Measurements from ENCODE around the gene AKR1E2. TPM values are rescaled to one million over a fixed set of nuclear protein-coding genes. Genes with fewer than 3 reads are reported as not detected.

AKR1E2 gene
- total and polyA plus RNA-seq, 12 donors = 0.95 to 13.5 (median 3.6) TPM

DNA sequence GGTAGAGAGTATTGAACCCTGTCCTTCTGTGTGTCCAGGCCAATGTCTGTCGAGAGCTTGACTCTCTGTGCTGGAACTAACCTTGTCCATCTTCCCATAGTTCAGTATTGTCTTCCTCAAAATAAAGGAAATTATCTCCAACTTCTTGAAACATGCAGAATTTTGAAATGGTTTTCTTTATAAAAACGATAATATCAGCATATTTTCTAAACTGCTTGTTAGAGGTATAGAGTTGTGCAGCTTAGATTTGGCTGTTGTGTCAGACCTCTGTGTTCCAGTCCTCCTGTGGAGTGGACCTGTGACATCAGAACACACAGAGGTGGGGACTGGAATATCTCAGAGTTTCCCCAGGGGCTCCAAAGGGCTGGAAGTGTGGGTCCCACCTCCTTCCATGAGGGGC, 22.2 kb upstream of the AKR1E2 start:
- no peaks in the 10 kb centered on the region for H3K9me3 ChIP-seq (replicated peaks in 1 of 3)
- no peaks in the 10 kb centered on the region for H3K4me1 ChIP-seq (replicated peaks in 1 of 2)
- DNase-seq = no peak
- TF ChIP-seq POLR2A (IDR thresholded peaks at IDR 0.05) = no peak
- TF ChIP-seq CTCF (IDR thresholded peaks at IDR 0.05) = no peak
- intact Hi-C loops (cut with DNase I) = no loop called here
- 52 to 67% (median 60%) methylated on average over 2 of the region's 2 CpGs for WGBS, 4 donors
- H3K4me3 ChIP-seq = no peak overlapping the region
- H3K27me3 ChIP-seq = no peaks in the 10 kb centered on the region
- H3K27ac ChIP-seq = no peak overlapping the region
- H3K36me3 ChIP-seq (replicated peaks in 1 of 2) = no peaks in the 10 kb centered on the region

- no peaks in the 10 kb centered on the region for H3K36me3 ChIP-seq (replicated peaks in 1 of 2)
- no peak overlapping the region for H3K4me3 ChIP-seq
- no peak overlapping the region for H3K27ac ChIP-seq
- H3K4me1 ChIP-seq (replicated peaks in 1 of 2) = no peaks in the 10 kb centered on the region
- H3K27me3 ChIP-seq = no peaks in the 10 kb centered on the region
- 77 to 81% (median 79%) methylated on average over 5 of the region's 5 CpGs for WGBS, 4 donors
- no peaks in the 10 kb centered on the region for H3K9me3 ChIP-seq (replicated peaks in 1 of 3)
- intact Hi-C loops (cut with DNase I) = no loop called here
- TF ChIP-seq POLR2A (IDR thresholded peaks at IDR 0.05) = no peak
- no peak for TF ChIP-seq CTCF (IDR thresholded peaks at IDR 0.05)
- no peak for DNase-seq
Observed at GRCh38 chr10:4804465-4804864, 21.5 kb upstream of the AKR1E2 start.

DNA sequence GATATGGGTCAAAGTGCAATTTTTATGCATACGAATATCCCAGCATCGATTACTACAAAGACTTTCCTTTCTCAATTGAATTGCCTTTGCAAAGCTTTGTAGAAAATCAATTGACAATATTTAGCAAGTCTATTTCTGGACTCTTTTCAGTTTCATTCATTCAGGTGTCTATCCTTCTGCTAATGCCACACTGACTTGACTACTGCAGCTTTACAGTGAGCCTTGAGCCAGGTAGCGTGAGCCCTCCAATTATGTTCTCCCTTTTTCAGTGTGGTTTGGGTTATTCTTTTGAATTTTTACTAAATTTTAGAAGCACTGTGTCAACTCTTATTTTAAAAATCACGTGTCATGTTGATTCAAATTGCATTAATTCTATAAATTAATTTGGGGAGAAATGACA, 19.5 kb upstream of the AKR1E2 start:
- no peak for DNase-seq
- TF ChIP-seq CTCF (IDR thresholded peaks at IDR 0.05) = no peak
- TF ChIP-seq POLR2A (IDR thresholded peaks at IDR 0.05) = no peak
- Histone ChIP-seq H3K27me3 (no peaks in the 10 kb centered on the region), H3K4me3 (no peak overlapping the region), H3K9me3 (replicated peaks in 1 of 3) (no peaks in the 10 kb centered on the region), H3K36me3 (replicated peaks in 1 of 2) (no peaks in the 10 kb centered on the region), H3K4me1 (replicated peaks in 1 of 2) (no peaks in the 10 kb centered on the region), H3K27ac (no peak overlapping the region)
- intact Hi-C loops (cut with DNase I) = no loop called here
- 80 to 95% (median 89%) methylated on average over 4 of the region's 4 CpGs for WGBS, 4 donors

- intact Hi-C loops (cut with DNase I) = no loop called here
- TF ChIP-seq POLR2A (IDR thresholded peaks at IDR 0.05) = no peak
- no peak for TF ChIP-seq CTCF (IDR thresholded peaks at IDR 0.05)
- no peak overlapping the region for H3K4me3 ChIP-seq
- H3K27me3 ChIP-seq = no peaks in the 10 kb centered on the region
- no peaks in the 10 kb centered on the region for H3K36me3 ChIP-seq (replicated peaks in 1 of 2)
- no peak overlapping the region for H3K27ac ChIP-seq
- WGBS, 4 donors = 56 to 67% (median 63%) methylated on average over 6 of the region's 6 CpGs
- H3K9me3 ChIP-seq (replicated peaks in 1 of 3) = no peaks in the 10 kb centered on the region
- DNase-seq = no peak
- no peaks in the 10 kb centered on the region for H3K4me1 ChIP-seq (replicated peaks in 1 of 2)
Observed at GRCh38 chr10:4807761-4808507, 18.1 kb upstream of the AKR1E2 start.
